NCI-H2029 (cell line): ENCODE results near the gene TMOD1.
A peak's percentile ranks its signal among the peaks of the same experiment; 100 is the strongest.
"Not testable (repeated sequence)": the region's sequence is repeated elsewhere in the genome, so short reads cannot be mapped to it uniquely, and the experiment has no call there.

Experiments used
- DNase-seq: peaks from one replicate; lab custom pipeline; 2025; lab: John Stamatoyannopoulos, UW

The TMOD1 gene

GRCh38 chr9:97598461-97599288 is 97.2 kb downstream of the TMOD1 start:
- DNase-seq, result peak; percentile 71

GRCh38 chr9:97599314-97599846 is 97.9 kb downstream of the TMOD1 start:
- DNase-seq, result no peak

- DNase-seq, result no peak
Observed at GRCh38 chr9:97600531-97601227, 99.2 kb downstream of the TMOD1 start.

GRCh38 chr9:97601228-97601898 is 99.9 kb downstream of the TMOD1 start:
- no peak for DNase-seq

GRCh38 chr9:97602430-97602829 is 101.0 kb downstream of the TMOD1 start:
- DNase-seq, result no peak

- DNase-seq, result no peak
Observed at GRCh38 chr9:97604901-97605645, 103.6 kb downstream of the TMOD1 start.

- DNase-seq, result peak; percentile 68
Observed at GRCh38 chr9:97615439-97616072, 114.1 kb downstream of the TMOD1 start.

- no peak for DNase-seq
Observed at GRCh38 chr9:97617939-97618416, 116.5 kb downstream of the TMOD1 start.

- DNase-seq, result not testable (repeated sequence)
Observed at GRCh38 chr9:97620063-97620462, 118.6 kb downstream of the TMOD1 start.

GRCh38 chr9:97622483-97622882 is 121.0 kb downstream of the TMOD1 start:
- not testable (repeated sequence) for DNase-seq

GRCh38 chr9:97623946-97624345 is 122.5 kb downstream of the TMOD1 start:
- no peak for DNase-seq

- no peak for DNase-seq
Observed at GRCh38 chr9:97625620-97626019, 124.2 kb downstream of the TMOD1 start.

GRCh38 chr9:97627624-97628023 is 126.2 kb downstream of the TMOD1 start:
- no peak for DNase-seq

- no peak for DNase-seq
Observed at GRCh38 chr9:97628668-97629067, 127.2 kb downstream of the TMOD1 start.

GRCh38 chr9:97629156-97629555 is 127.7 kb downstream of the TMOD1 start:
- DNase-seq, result no peak

GRCh38 chr9:97630591-97630990 is 129.1 kb downstream of the TMOD1 start:
- no peak for DNase-seq

- peak; percentile 82 for DNase-seq
Observed at GRCh38 chr9:97632248-97632984, 130.9 kb downstream of the TMOD1 start.

GRCh38 chr9:97632985-97633858 is 131.8 kb downstream of the TMOD1 start, which contains the start of the genes NCBP1 and TSTD2:
TSS of gene NCBP1 (plus strand) at chr9:97633821. CDS start at chr9:97633882, 61 bp downstream.
TSS of gene TSTD2 (minus strand) at chr9:97633368. CDS start at chr9:97627562, 5,806 bp downstream.
- DNase-seq, result peak; percentile 98

GRCh38 chr9:97633859-97634490 is 132.5 kb downstream of the TMOD1 start:
- DNase-seq, result no peak
